Stimulated activated CD8-positive, alpha-beta memory T cell treated with anti-CD3 and anti-CD28 coated beads, Interleukin-7, amount 100 ng/mL, for 48 hours (primary cell): ENCODE measurements around the gene MEIS1.
"Not testable (repeated sequence)": the region's sequence is repeated elsewhere in the genome, so short reads cannot be mapped to it uniquely, and the experiment has no call there.

Source experiments
- DNase-seq, 2 donors: peaks; one replicate each; pipeline ENCODE4 v3.0.0-alpha.2; 2020; ENCODE audit warnings: low read depth in 1 of 2; ENCODE audit errors: extremely low read depth in 1 of 2

The MEIS1 gene

GRCh38 chr2:66464930-66465637, 30.2 kb downstream of the MEIS1 start:
- no peak for DNase-seq

GRCh38 chr2:66466433-66466832, 31.5 kb downstream of the MEIS1 start:
- DNase-seq, result no peak

- DNase-seq, result no peak
Measured at GRCh38 chr2:66467718-66468117, 32.8 kb downstream of the MEIS1 start.

GRCh38 chr2:66469214-66469902, 34.4 kb downstream of the MEIS1 start:
- no peak for DNase-seq

GRCh38 chr2:66470199-66470598, 35.3 kb downstream of the MEIS1 start:
- no peak for DNase-seq

- no peak for DNase-seq
Measured at GRCh38 chr2:66472225-66472843, 37.4 kb downstream of the MEIS1 start.

GRCh38 chr2:66477135-66477842, 42.4 kb downstream of the MEIS1 start:
- no peak for DNase-seq

- no peak for DNase-seq
Measured at GRCh38 chr2:66478299-66478698, 43.4 kb downstream of the MEIS1 start.

- no peak for DNase-seq
Measured at GRCh38 chr2:66478731-66479316, 43.9 kb downstream of the MEIS1 start.

- DNase-seq, result no peak
Measured at GRCh38 chr2:66481100-66481549, 46.2 kb downstream of the MEIS1 start.

GRCh38 chr2:66485252-66485651, 50.3 kb downstream of the MEIS1 start:
- DNase-seq, result not testable (repeated sequence)

GRCh38 chr2:66488946-66489345, 54.0 kb downstream of the MEIS1 start:
- DNase-seq, result no peak

- DNase-seq, result no peak
Measured at GRCh38 chr2:66489436-66489835, 54.5 kb downstream of the MEIS1 start.

GRCh38 chr2:66490588-66491001, 55.7 kb downstream of the MEIS1 start:
- DNase-seq, result no peak

GRCh38 chr2:66494708-66495107, 59.8 kb downstream of the MEIS1 start:
- no peak for DNase-seq

- DNase-seq, result no peak
Measured at GRCh38 chr2:66495788-66496640, 61.1 kb downstream of the MEIS1 start.

- DNase-seq, result no peak
Measured at GRCh38 chr2:66496670-66497420, 61.9 kb downstream of the MEIS1 start.

GRCh38 chr2:66497431-66498288, 62.7 kb downstream of the MEIS1 start:
- DNase-seq, result no peak
